HCT116 (cell line): ENCODE measurements around the gene EWSR1. TPM values are rescaled to one million over a fixed set of nuclear protein-coding genes. Genes with fewer than 3 reads are reported as not detected.

Source experiments
- ATAC-seq: fragments of 200-7000 bp; cut with Tn5 transposase; 2 replicates; pipeline ENCODE4 v1.9.1; 2020; ENCODE audit warnings: mild to moderate bottlenecking, moderate library complexity
- BruUV-seq: library from RNA; stranded (reverse); fragments of 400-500 nt; replicated peaks from 2 replicates; lab custom pipeline; 2021; lab: Mats Ljungman, UMichigan
- CTCF ChIA-PET: fragments of 300-600 bp; sonication (Branson Sonifier 250); formaldehyde crosslinking; loops from one replicate; lab custom pipeline; 2021; ENCODE audit warnings: antibody characterized with exemption; lab: Charles Lee
- POLR2A ChIA-PET: fragments of 300-600, 350-600 bp; sonication (Branson Sonifier 250); formaldehyde crosslinking; loops from one replicate; lab custom pipeline; 2021; ENCODE audit warnings: antibody characterized with exemption; lab: Charles Lee
- RAD21 ChIA-PET, 2 experiments: fragments of 300-600 bp; sonication (Branson Sonifier 250); formaldehyde crosslinking; loops; one replicate each; lab custom pipeline; 2023; ENCODE audit warnings: low total read pairs in 2 of 2; ENCODE audit not compliant: uncharacterized antibody in 2 of 2, unreplicated experiment in 2 of 2, low non-redundant PET in 1 of 2; lab: Charles Lee
- DNase-seq: peaks from one replicate; pipeline ENCODE4 v3.0.0-alpha.2; 2010; ENCODE audit warnings: low read depth, low spot score
- H2AFZ ChIP-seq: fragments of 200-600 bp; shearing (Covaris generic), sonication (generic); 2 replicates; pipeline ENCODE4 v1.6.1; 2017; ENCODE audit warnings: low read depth, mixed run types, mixed read lengths, antibody characterized with exemption, low read length; ENCODE audit not compliant: poor library complexity, severe bottlenecking
- H3K27ac ChIP-seq: 2 replicates; pipeline ENCODE4 v1.5.1; 2012; ENCODE audit warnings: low read depth, low read length
- H3K27me3 ChIP-seq: fragments of 200-600 bp; sonication (generic); 2 replicates; pipeline ENCODE4 v1.6.1; 2016; ENCODE audit warnings: mixed run types, low read length, mixed read lengths; ENCODE audit not compliant: insufficient read depth
- H3K36me3 ChIP-seq, 2 experiments: fragments of 200-500 bp in 1 of 2; fragments of 200-600 bp in 1 of 2; sonication (Bioruptor generic) in 1 of 2; sonication (generic) in 1 of 2; 2 replicates each; pipeline versions ENCODE4 v1.5.1 to v1.6.1; 2014 to 2016; ENCODE audit warnings: low read length in 2 of 2, inconsistent platforms in 1 of 2, mixed read lengths in 1 of 2, mixed run types in 1 of 2; ENCODE audit not compliant: insufficient read depth in 2 of 2, control insufficient read depth in 1 of 2
- H3K4me1 ChIP-seq, 2 experiments: fragments of 200-600 bp in 1 of 2; sonication (generic) in 1 of 2; 2 replicates each; pipeline versions ENCODE4 v1.5.1 to v1.6.1; 2012 to 2017; ENCODE audit warnings: low read length in 2 of 2, inconsistent platforms in 1 of 2, mild to moderate bottlenecking in 1 of 2, mixed read lengths in 1 of 2, mixed run types in 1 of 2, moderate library complexity in 1 of 2; ENCODE audit not compliant: insufficient read depth in 2 of 2, control insufficient read depth in 1 of 2
- H3K4me2 ChIP-seq: fragments of 200-600 bp; sonication (generic); 2 replicates; pipeline ENCODE4 v1.6.1; 2017; ENCODE audit warnings: mixed run types, low read length, mixed read lengths
- H3K4me3 ChIP-seq, 2 experiments: fragments of 200-600 bp in 1 of 2; sonication (generic) in 1 of 2; replicated peaks in 1 of 2; 2 replicates each; pipeline ENCODE4 v1.5.1; 2011 to 2016; ENCODE audit warnings: low read length in 2 of 2, control low read depth in 1 of 2, low read depth in 1 of 2, mild to moderate bottlenecking in 1 of 2, mixed read lengths in 1 of 2, mixed run types in 1 of 2
- H3K79me2 ChIP-seq: fragments of 200-600 bp; sonication (generic); 2 replicates; pipeline ENCODE4 v1.6.1; 2017; ENCODE audit warnings: mild to moderate bottlenecking, mixed run types, low read length, moderate library complexity, mixed read lengths; ENCODE audit not compliant: insufficient read depth
- H3K9ac ChIP-seq: fragments of 200-600 bp; sonication (generic); 2 replicates; pipeline ENCODE4 v1.6.1; 2016; ENCODE audit warnings: low read length, mixed read lengths
- H3K9me2 ChIP-seq: fragments of 200-600 bp; sonication (generic), shearing (Covaris generic); 2 replicates; pipeline ENCODE4 v1.6.1; 2017; ENCODE audit warnings: mixed run types, mild to moderate bottlenecking, moderate library complexity; ENCODE audit not compliant: insufficient read depth
- H3K9me3 ChIP-seq, 2 experiments: fragments of 200-500 bp in 1 of 2; fragments of 200-600 bp in 1 of 2; sonication (Bioruptor generic) in 1 of 2; sonication (generic) in 1 of 2; 2 replicates each; pipeline ENCODE4 v1.6.1; 2014 to 2017; ENCODE audit warnings: low read length in 2 of 2, mixed read lengths in 2 of 2, inconsistent platforms in 1 of 2, low read depth in 1 of 2, mild to moderate bottlenecking in 1 of 2, mixed run types in 1 of 2, moderate library complexity in 1 of 2; ENCODE audit not compliant: control insufficient read depth in 1 of 2, insufficient read depth in 1 of 2
- H4K20me1 ChIP-seq: fragments of 200-600 bp; sonication (generic), shearing (Covaris generic); 2 replicates; pipeline ENCODE4 v1.6.1; 2017; ENCODE audit warnings: mixed run types, mild to moderate bottlenecking, moderate library complexity; ENCODE audit not compliant: insufficient read depth
- EGR1 ChIP-seq: IDR thresholded peaks from 2 replicates; pipeline ENCODE4 v1.6.1; 2012; ENCODE audit warnings: low read depth
- EZH2 ChIP-seq: fragments of 200-600 bp; sonication (generic); IDR thresholded peaks from 2 replicates; pipeline ENCODE4 v1.6.1; 2017; ENCODE audit warnings: antibody characterized with exemption, mixed run types
- FOSL1 ChIP-seq: IDR thresholded peaks from 2 replicates; pipeline ENCODE4 v1.6.1; 2012; ENCODE audit warnings: low read depth
- POLR2A ChIP-seq: IDR thresholded peaks from 2 replicates; pipeline ENCODE4 v1.7.0; 2011; ENCODE audit warnings: borderline replicate concordance; ENCODE audit not compliant: insufficient read depth, insufficient read length; ENCODE audit errors: extremely low read depth
- POLR2AphosphoS5 ChIP-seq: IDR thresholded peaks from 2 replicates; pipeline ENCODE4 v1.6.1; 2011; ENCODE audit warnings: mild to moderate bottlenecking, low read depth, low read length, moderate library complexity
- RAD21 ChIP-seq: IDR thresholded peaks from 2 replicates; pipeline ENCODE4 v1.6.1; 2012; ENCODE audit warnings: low read depth, mild to moderate bottlenecking
- YY1 ChIP-seq: IDR thresholded peaks from 2 replicates; pipeline ENCODE4 v1.6.1; 2011; ENCODE audit warnings: low read length, low read depth, moderate library complexity, mild to moderate bottlenecking; ENCODE audit not compliant: insufficient replicate concordance; ENCODE audit errors: extremely low read depth
- ZBTB33 ChIP-seq: IDR thresholded peaks from 2 replicates; pipeline ENCODE4 v1.6.1; 2011; ENCODE audit warnings: mild to moderate bottlenecking, low read length, moderate library complexity; ENCODE audit not compliant: insufficient replicate concordance; ENCODE audit errors: extremely low read depth
- intact Hi-C: fragments of 100-400 bp; cut with micrococcal nuclease; formaldehyde crosslinking; loops from 2 replicates; pipeline ENCODE4 v1.10.0; 2022
- total RNA-seq: library from RNA; stranded (reverse); gene quantifications from one replicate; pipeline ENCODE4 v1.2.1, GENCODE V29; 2021; ENCODE audit not compliant: unreplicated experiment
- TF ChIP-seq, protein P1 (sequence below): IDR thresholded peaks from 2 replicates; pipeline ENCODE4 v1.6.1; 2012

Gene EWSR1
- total RNA-seq, 1 experiment from 2014 or later: 335 TPM

DNA sequence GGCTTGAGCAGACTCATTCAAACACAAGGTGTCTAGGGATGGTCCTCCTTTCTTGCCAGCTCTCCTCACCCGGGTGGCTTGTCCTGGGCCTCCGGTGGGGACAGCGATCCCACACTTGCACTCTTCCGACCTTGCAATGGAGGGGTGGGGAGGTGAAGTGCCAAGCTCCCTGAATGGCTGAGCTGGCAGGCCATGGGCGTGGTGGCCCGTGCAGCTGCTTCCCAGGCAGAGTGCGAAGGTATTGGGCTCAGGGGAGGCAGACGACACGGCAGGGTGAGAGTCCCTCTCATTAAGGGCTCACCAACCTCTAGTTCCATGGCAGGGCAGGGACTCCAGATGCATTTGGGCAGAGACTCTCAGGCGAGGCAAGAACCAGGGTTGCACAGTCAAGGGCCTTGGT, 58.4 kb downstream of the EWSR1 start:
- peaks cover 0 to 6% of the 10 kb centered on the region in 2 experiments; a peak in 1 of 4 replicates for H3K4me1 ChIP-seq
- CTCF ChIA-PET: interaction anchor here (1.9 kb wide), 1 partner anchor 14 kb away, joined by 7 read pairs; no protein-coding TSS in a partner anchor
- POLR2A ChIA-PET: no interaction called here
- H3K79me2 ChIP-seq: no peaks in the 10 kb centered on the region
- H3K36me3 ChIP-seq: peaks cover 0 to 10% of the 10 kb centered on the region in 2 experiments; a peak in 2 of 4 replicates
- H3K9ac ChIP-seq: no peak overlapping the region
- H3K9me2 ChIP-seq: no peaks in the 10 kb centered on the region
- RAD21 ChIA-PET: no interaction called here
- TF ChIP-seq, protein P1, sequence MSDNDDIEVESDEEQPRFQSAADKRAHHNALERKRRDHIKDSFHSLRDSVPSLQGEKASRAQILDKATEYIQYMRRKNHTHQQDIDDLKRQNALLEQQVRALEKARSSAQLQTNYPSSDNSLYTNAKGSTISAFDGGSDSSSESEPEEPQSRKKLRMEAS: no peak
- TF ChIP-seq ZBTB33 (no peak), POLR2AphosphoS5 (no peak), POLR2A (no peak), FOSL1 (no peak), EZH2 (no peak), YY1 (no peak), EGR1 (no peak), RAD21 (no peak)
- no peak overlapping the region for H3K27ac ChIP-seq
- H2AFZ ChIP-seq: no peak overlapping the region
- H4K20me1 ChIP-seq: no peaks in the 10 kb centered on the region
- ATAC-seq: no peak
- intact Hi-C loops: no loop called here
- no peak overlapping the region for H3K4me2 ChIP-seq
- H3K4me3 ChIP-seq: no peak overlapping the region
- BruUV-seq: no TSS peak
- H3K27me3 ChIP-seq: no peaks in the 10 kb centered on the region
- no peaks in the 10 kb centered on the region for H3K9me3 ChIP-seq
- no peak for DNase-seq
